Measurements from ENCODE around the gene TCF20.

TCF20 gene

DNA sequence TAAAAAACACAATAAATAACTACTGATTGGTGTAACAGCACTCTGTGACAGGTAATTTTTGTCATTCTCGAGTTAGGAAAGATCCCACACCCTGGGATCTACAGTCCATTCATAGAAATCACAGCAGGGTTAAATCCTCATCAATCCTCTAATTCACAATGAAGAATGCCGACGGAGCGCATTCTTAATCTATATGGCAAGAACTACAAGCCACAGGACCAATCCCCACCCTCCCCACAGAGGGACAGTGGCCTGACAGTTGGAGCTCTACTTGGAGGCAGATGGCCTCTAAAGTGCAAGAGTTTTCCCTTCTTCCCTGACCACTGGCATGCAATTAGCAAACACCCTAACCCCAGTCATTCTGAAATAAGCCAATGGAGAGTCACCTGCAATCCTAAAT, 34.2 kb downstream of the TCF20 start:
- 0 out of 2 replicates have a peak, but pooled peaks cover 6% of the 10 kb centered on the region for H3K4me1 ChIP-seq (ENCODE audit: insufficient read depth, low read length)
- H3K36me3 ChIP-seq (ENCODE audit: insufficient read depth, low read length): no peaks in the 10 kb centered on the region; the same call in 1 of the 2 replicates
- H3K9ac ChIP-seq (ENCODE audit: low read depth, low read length): no peak overlapping the region
- peaks cover 3% of the 10 kb centered on the region; the same call in 1 of the 2 replicates for H3K9me3 ChIP-seq (ENCODE audit: control insufficient read depth, insufficient read depth, low read length)

DNA sequence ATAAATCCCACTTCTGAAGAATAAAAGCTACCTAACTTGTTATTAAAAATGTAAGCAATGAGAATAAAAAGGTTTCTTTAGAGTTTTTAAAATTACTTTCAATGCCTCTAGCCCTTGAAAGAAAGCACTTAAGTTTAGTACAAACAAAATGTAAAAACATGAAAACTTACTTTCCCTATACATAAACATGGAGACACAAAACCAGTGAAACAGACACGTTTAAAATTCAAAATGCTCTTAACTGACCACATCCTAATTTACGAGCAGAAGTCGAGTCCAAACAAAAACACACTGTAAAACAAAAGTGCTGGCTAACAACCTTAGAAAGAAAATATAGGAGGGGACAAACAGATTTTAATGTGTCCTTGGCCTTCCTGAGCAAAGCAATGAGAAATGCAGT, 36.6 kb downstream of the TCF20 start:
- Histone ChIP-seq H3K9me3 (ENCODE audit: control insufficient read depth, insufficient read depth, low read length) (peaks cover 3% of the 10 kb centered on the region; the same call in 1 of the 2 replicates), H3K9ac (ENCODE audit: low read depth, low read length) (no peak overlapping the region), H3K36me3 (ENCODE audit: insufficient read depth, low read length) (no peaks in the 10 kb centered on the region; the same call in 1 of the 2 replicates), H3K4me1 (ENCODE audit: insufficient read depth, low read length) (peaks cover 6% of the 10 kb centered on the region; the same call in 1 of the 2 replicates)

DNA sequence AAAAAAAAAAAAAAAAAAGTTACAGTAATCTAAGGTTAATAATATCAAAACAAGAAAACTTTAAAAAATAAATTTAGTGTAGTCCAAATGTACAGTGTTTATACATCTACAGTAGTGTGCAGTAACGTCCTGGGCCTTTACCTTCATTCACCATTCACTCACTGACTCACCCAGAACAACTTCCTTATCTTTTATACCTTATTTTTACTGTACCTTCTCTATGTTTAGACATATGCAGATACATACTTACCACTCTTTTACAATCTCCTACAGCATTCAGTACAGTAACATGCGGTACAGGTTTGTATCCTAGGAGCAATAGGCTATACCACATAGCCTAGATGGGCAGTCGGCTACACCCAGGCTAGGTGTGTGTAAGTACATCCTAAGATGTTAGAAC, 38.5 kb downstream of the TCF20 start:
- H3K4me1 ChIP-seq (ENCODE audit: insufficient read depth, low read length): peaks cover 6% of the 10 kb centered on the region; the same call in 1 of the 2 replicates
- no peaks in the 10 kb centered on the region for H3K36me3 ChIP-seq (ENCODE audit: insufficient read depth, low read length)
- no peaks in the 10 kb centered on the region for H3K9me3 ChIP-seq (ENCODE audit: control insufficient read depth, insufficient read depth, low read length)
- no peak overlapping the region for H3K9ac ChIP-seq (ENCODE audit: low read depth, low read length)

DNA sequence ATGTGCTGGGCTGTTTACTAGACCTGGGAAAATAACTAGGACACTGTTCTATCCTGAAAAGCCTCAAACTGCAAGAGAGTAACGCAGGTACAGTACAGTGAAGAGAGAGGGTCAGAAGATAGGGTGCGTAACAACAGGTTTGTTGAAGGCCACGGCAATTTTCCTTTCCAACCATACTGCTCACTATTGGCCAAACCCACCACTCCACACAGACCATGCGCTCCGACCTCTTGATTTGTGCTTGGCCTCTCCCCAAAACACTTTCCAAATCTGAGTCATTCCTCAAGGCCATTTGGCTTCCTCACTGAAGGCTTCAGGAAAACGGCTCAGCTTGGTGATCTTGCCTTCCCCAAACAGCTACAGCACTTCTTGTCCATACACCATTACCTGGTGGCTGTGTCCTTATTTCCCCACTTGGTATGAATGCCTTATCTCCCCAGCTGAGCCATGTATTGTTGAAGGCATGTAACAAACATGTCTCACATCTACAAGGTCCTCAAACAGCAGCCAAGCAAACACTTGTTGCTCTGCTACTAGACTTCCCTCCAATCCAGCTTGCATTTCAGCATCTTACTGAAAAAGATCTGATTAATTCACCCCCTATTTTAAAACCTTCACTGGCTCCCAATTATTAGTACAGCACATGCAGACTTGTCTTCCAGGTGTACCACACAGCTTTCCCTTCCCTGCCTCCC, 40.9 kb downstream of the TCF20 start:
- Histone ChIP-seq H3K36me3 (ENCODE audit: insufficient read depth, low read length) (no peaks in the 10 kb centered on the region), H3K9me3 (ENCODE audit: control insufficient read depth, insufficient read depth, low read length) (no peaks in the 10 kb centered on the region), H3K9ac (ENCODE audit: low read depth, low read length) (no peak overlapping the region), H3K4me1 (ENCODE audit: insufficient read depth, low read length) (no peaks in the 10 kb centered on the region; the same call in 1 of the 2 replicates)

DNA sequence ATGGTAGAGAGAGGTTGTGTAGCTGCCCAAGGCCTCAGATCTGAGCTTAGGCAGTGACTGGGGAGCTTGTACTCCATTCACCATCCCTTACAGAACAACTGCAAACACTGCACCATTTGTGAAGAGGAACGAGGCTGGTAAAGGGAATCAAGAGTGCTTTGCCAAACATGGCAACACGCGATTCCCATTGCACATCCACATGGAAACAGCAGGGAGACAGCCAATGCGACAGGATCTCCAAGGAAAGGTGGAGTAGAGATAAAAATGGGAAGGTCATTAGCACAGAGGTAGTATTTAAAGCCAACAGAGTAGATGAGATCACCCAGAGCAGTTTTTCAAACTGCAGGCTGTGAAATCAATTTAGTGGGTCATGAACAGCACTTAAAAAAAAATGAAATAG, 42.0 kb downstream of the TCF20 start:
- Histone ChIP-seq H3K4me1 (ENCODE audit: insufficient read depth, low read length) (no peaks in the 10 kb centered on the region; the same call in 1 of the 2 replicates), H3K9ac (ENCODE audit: low read depth, low read length) (no peak overlapping the region), H3K9me3 (ENCODE audit: control insufficient read depth, insufficient read depth, low read length) (no peaks in the 10 kb centered on the region), H3K36me3 (ENCODE audit: insufficient read depth, low read length) (no peaks in the 10 kb centered on the region)

DNA sequence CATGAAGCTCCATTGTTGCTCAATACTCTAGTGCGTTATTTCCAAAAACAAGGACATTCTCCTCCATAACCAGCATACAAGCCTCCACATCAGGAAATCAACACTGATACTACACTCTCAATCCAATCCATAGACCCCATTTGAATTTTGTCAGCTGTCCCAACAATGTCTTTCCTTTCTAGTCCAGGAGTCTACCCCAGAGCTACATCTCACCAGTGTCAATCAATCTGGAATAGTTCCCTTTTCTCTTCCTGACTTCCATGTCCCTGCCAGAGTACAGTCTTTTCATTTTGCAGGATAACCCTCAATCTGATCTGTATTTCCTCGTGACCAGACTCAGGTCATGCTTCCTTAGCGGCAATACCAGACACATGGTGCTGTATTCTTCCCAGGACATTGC, 43.0 kb downstream of the TCF20 start:
- Histone ChIP-seq H3K9ac (ENCODE audit: low read depth, low read length) (no peak overlapping the region), H3K4me1 (ENCODE audit: insufficient read depth, low read length) (no peaks in the 10 kb centered on the region; the same call in 1 of the 2 replicates), H3K36me3 (ENCODE audit: insufficient read depth, low read length) (no peaks in the 10 kb centered on the region), H3K9me3 (ENCODE audit: control insufficient read depth, insufficient read depth, low read length) (no peaks in the 10 kb centered on the region)

DNA sequence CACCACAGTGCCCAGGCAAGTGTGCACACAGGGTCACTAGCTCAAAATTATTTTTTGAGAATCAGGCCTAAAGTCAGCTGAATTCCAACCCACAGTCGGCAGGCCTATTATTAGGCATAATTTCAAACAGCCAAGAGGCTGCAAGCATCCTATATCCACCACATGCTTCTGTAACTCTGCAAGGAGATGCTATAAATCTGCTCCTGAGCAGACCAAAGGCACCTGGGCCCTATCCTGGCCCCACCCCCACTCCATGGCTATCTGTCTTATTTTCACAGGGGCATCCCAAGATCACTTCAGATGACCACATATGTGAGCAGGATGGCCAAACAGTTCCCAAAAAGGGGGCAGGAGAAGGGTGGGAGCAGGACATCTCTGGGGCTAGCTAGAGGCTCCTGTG, 44.6 kb downstream of the TCF20 start:
- no peak overlapping the region for H3K9ac ChIP-seq (ENCODE audit: low read depth, low read length)
- no peaks in the 10 kb centered on the region for H3K36me3 ChIP-seq (ENCODE audit: insufficient read depth, low read length)
- H3K9me3 ChIP-seq (ENCODE audit: control insufficient read depth, insufficient read depth, low read length): no peaks in the 10 kb centered on the region
- H3K4me1 ChIP-seq (ENCODE audit: insufficient read depth, low read length): no peaks in the 10 kb centered on the region; the same call in 1 of the 2 replicates

DNA sequence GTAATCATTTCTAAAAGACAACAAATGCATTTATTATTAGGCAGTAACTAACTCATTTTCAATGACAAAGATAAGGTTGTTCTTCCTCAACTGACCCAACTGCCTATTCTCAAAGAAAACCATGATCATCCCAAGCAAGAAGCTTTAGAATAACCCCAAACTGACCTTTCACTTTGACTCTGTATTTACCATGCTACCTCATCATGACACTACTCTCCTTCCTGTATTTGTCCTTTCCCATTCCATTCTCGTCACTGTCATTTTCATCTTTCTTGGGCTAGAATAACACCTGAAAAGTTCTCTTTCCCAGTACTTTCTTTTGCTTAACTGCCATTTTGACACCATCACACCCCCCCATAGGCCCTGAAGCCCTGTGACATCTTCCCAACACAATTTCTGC, 48.3 kb downstream of the TCF20 start:
- Histone ChIP-seq H3K9ac (ENCODE audit: low read depth, low read length) (no peak overlapping the region), H3K9me3 (ENCODE audit: control insufficient read depth, insufficient read depth, low read length) (no peaks in the 10 kb centered on the region), H3K4me1 (ENCODE audit: insufficient read depth, low read length) (peaks cover 16% of the 10 kb centered on the region), H3K36me3 (ENCODE audit: insufficient read depth, low read length) (no peaks in the 10 kb centered on the region)

Data from ES-I3 (cell line).